Mesendoderm (in vitro differentiated cells): Measurements from ENCODE around the gene ABHD17B.
"Not testable (repeated sequence)": the region's sequence is repeated elsewhere in the genome, so short reads cannot be mapped to it uniquely, and the experiment has no call there.

ENCODE experiments used
- DNase-seq: peaks from one replicate; pipeline ENCODE4 v3.0.0; 2013
- H2AK5ac ChIP-seq: 2 replicates; pipeline ENCODE4 v1.6.1; 2013; ENCODE audit warnings: low read length, inconsistent platforms
- H2BK120ac ChIP-seq: 2 replicates; pipeline ENCODE4 v1.6.1; 2013; ENCODE audit warnings: low read depth, mild to moderate bottlenecking, low read length, moderate library complexity, mixed read lengths
- H2BK15ac ChIP-seq: replicated peaks from 2 replicates; pipeline ENCODE4 v1.6.1; 2013; ENCODE audit warnings: low read depth, mild to moderate bottlenecking, moderate library complexity
- H2BK5ac ChIP-seq: 2 replicates; pipeline ENCODE4 v1.6.1; 2013; ENCODE audit warnings: low read length, inconsistent platforms
- H3K18ac ChIP-seq: 2 replicates; pipeline ENCODE4 v1.6.1; 2013; ENCODE audit warnings: mild to moderate bottlenecking, low read length, mixed read lengths
- H3K23ac ChIP-seq: one replicate; pipeline ENCODE4 v1.6.1; 2013; ENCODE audit warnings: low read length
- H3K27ac ChIP-seq: 2 replicates; pipeline ENCODE4 v1.5.1; 2013; ENCODE audit warnings: low read depth, mild to moderate bottlenecking, inconsistent platforms, low read length, moderate library complexity
- H3K27me3 ChIP-seq: 2 replicates; pipeline ENCODE4 v1.6.1; 2013; ENCODE audit warnings: low read length, control low read depth, mild to moderate bottlenecking, inconsistent platforms; ENCODE audit not compliant: insufficient read depth, poor library complexity
- H3K36me3 ChIP-seq: 2 replicates; pipeline ENCODE4 v1.6.1; 2013; ENCODE audit warnings: low read length, inconsistent platforms; ENCODE audit not compliant: control insufficient read depth, insufficient read depth
- H3K4ac ChIP-seq: one replicate; pipeline ENCODE4 v1.6.1; 2013; ENCODE audit warnings: low read depth, mild to moderate bottlenecking, low read length, moderate library complexity
- H3K4me1 ChIP-seq: 2 replicates; pipeline ENCODE4 v1.6.1; 2013; ENCODE audit warnings: low read depth, low read length, inconsistent platforms; ENCODE audit not compliant: control insufficient read depth
- H3K4me2 ChIP-seq: 2 replicates; pipeline ENCODE4 v1.6.1; 2013; ENCODE audit warnings: low read length
- H3K4me3 ChIP-seq: 2 replicates; pipeline ENCODE4 v1.5.1; 2013; ENCODE audit warnings: mild to moderate bottlenecking, low read length
- H3K56ac ChIP-seq: one replicate; pipeline ENCODE4 v1.6.1; 2013; ENCODE audit warnings: low read length
- H3K79me1 ChIP-seq: 2 replicates; pipeline ENCODE4 v1.6.1; 2013; ENCODE audit warnings: low read length, inconsistent platforms
- H3K79me2 ChIP-seq: 2 replicates; pipeline ENCODE4 v1.6.1; 2013; ENCODE audit warnings: mild to moderate bottlenecking, low read length; ENCODE audit not compliant: control insufficient read depth, insufficient read depth
- H3K9ac ChIP-seq: 2 replicates; pipeline ENCODE4 v1.6.1; 2013; ENCODE audit warnings: low read length, inconsistent platforms
- H4K5ac ChIP-seq: one replicate; pipeline ENCODE4 v1.6.1; 2013; ENCODE audit warnings: low read length
- H4K8ac ChIP-seq: one replicate; pipeline ENCODE4 v1.6.1; 2013; ENCODE audit warnings: low read depth, mild to moderate bottlenecking, control low read depth, low read length, moderate library complexity
- WGBS: extraction: QIAGEN DNeasy Blood & Tissue Kit; methylation state at CpG from one replicate; pipeline ENCODE4 v1.1.7; 2013; ENCODE audit warnings: low lambda C conversion rate, missing lambda C conversion rate; ENCODE audit not compliant: insufficient coverage; ENCODE audit errors: extremely low coverage; 5-methylcytosine and 5-hydroxymethylcytosine counted together

ABHD17B gene

DNA sequence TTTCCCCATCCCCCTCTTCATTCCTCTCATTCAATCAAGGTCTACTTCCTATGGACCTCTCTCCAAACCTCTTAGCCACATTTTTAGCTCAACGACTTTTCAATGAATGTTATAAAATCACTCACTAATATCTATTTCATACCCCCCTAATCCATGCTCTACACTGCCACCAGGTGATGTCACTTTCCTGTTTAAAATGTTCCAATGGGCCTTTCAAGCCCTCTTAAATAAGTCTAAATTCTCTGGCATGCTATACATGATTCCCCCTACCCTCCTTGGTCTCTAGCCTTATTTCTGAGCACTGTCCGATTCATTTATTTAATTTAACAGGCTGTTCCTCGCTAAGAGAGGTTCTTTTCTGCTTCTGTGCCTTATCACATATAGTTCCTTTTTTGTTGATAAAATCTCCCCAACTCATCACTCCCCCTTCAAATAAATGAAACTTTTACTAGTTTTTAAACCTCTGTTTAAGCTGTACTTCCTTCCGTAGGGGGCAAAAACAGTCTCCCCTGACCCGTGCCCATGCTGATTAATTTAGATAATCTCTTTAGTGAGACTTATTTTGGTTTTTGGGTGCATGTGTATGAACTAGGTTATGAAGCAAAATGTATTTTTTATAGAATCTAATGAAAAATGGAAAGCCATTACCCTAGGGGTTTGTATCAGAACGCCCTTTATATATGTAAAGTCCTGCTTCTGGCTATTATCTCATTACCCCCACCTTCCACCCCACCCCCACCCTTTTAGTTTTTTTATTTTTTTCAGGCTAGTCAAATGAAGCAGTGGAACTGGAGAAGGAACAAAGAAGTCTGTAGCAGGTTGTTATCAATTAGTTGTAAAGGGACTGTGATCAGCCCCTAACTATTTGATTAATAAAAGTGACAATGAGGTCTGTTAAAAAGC is 9.0 kb downstream of the ABHD17B start:
- Histone ChIP-seq H2BK5ac (no peak overlapping the region), H3K4me3 (no peak overlapping the region), H2BK15ac (no peak overlapping the region), H3K4ac (no peak overlapping the region), H3K27me3 (no peaks in the 10 kb centered on the region), H3K27ac (no peak overlapping the region), H2BK120ac (no peak overlapping the region), H3K4me1 (peaks cover 2% of the 10 kb centered on the region), H3K79me1 (no peaks in the 10 kb centered on the region), H3K23ac (no peak overlapping the region), H3K56ac (no peak overlapping the region), H3K79me2 (peaks cover 74% of the 10 kb centered on the region), H3K4me2 (no peak overlapping the region), H4K5ac (no peak overlapping the region), H2AK5ac (no peak overlapping the region), H3K36me3 (no peaks in the 10 kb centered on the region), H4K8ac (no peak overlapping the region), H3K18ac (no peak overlapping the region), H3K9ac (peak overlapping the region; percentile 39)
- WGBS = 100% methylated on average over 1 of the region's 6 CpGs
- peak; percentile 16 for DNase-seq

DNA sequence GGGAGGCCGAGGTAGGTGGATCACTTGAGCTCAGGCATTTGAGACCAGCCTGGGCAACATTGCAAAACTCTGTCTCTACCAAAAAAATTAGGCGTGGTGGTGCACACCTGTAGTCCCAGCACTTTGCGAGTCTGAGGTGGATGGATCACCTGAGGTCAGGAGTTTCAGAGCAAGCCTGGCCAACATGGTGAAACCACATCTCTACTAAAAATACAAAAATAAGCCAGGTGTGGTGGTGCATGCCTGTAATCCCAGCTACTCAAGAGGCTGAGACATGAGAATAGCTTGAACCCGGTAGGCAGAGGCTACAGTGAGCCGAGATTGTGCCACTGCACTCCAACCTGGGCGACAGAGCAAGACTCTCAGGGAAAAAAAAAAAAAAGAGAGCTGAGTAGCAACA is 12.2 kb downstream of the ABHD17B start:
- not testable (repeated sequence) for H4K5ac ChIP-seq, H3K79me1 ChIP-seq, DNase-seq, H3K27me3 ChIP-seq, H2BK5ac ChIP-seq, H3K4me1 ChIP-seq, H3K36me3 ChIP-seq, H2BK15ac ChIP-seq, H3K4me2 ChIP-seq, H3K56ac ChIP-seq, H3K27ac ChIP-seq, H3K4ac ChIP-seq, H2BK120ac ChIP-seq, H3K4me3 ChIP-seq, H3K18ac ChIP-seq, H3K9ac ChIP-seq, H3K23ac ChIP-seq, H4K8ac ChIP-seq, H2AK5ac ChIP-seq
- WGBS = no CpG with 5 or more reads among the region's 6 CpGs
- H3K79me2 ChIP-seq = peaks cover 77% of the 10 kb centered on the region

DNA sequence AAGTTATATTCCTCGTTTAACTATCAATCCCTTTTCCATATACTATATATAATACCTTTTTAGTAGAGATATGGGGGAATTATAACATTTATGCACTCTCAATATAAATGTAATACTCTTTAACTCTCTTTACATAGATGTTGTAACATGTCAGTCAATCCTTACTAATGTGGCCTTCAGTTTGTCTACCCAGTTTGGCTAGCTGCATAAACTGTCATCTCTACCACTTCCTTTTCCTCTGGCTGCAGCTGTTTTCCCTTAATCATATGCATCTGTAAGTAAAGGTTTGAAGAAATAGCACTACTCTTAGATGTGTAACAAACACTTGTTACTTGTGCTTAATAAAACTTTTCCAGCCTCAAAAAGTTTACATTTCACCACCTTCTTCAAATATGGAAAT is 13.4 kb downstream of the ABHD17B start:
- DNase-seq = no peak
- H3K27ac ChIP-seq = no peak overlapping the region

DNA sequence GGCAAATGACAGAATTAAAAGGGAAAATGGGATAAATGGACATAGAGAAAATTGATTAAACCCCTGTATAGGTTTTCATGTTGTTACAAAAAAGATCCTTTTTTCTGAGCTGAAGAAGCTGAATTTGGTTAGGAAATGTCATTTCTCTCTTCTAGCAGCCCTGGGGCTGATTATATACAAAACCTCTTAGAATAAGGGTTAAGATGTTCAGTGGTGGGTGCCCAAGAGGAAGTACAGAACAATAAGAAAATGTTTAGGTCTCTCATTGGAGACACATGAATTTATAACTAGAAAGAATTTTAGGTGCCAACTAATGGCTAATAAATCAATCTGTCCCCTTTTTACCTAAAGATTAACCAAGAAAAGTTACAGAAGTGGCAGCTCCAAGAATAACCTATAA is 14.2 kb downstream of the ABHD17B start:
- H2BK5ac ChIP-seq = no peak overlapping the region
- H3K79me2 ChIP-seq = peaks cover 75% of the 10 kb centered on the region
- H4K5ac ChIP-seq = no peak overlapping the region
- H3K4me3 ChIP-seq = no peak overlapping the region
- no peak overlapping the region for H2BK15ac ChIP-seq
- no peak for DNase-seq
- H3K56ac ChIP-seq = no peak overlapping the region
- no peak overlapping the region for H3K9ac ChIP-seq
- no peaks in the 10 kb centered on the region for H3K36me3 ChIP-seq
- H2AK5ac ChIP-seq = no peak overlapping the region
- no peak overlapping the region for H3K27ac ChIP-seq
- H3K27me3 ChIP-seq = no peaks in the 10 kb centered on the region
- no peak overlapping the region for H3K4ac ChIP-seq
- no peak overlapping the region for H3K18ac ChIP-seq
- H4K8ac ChIP-seq = no peak overlapping the region
- peaks cover 2% of the 10 kb centered on the region for H3K4me1 ChIP-seq
- no peak overlapping the region for H3K23ac ChIP-seq
- H3K79me1 ChIP-seq = peaks cover 5% of the 10 kb centered on the region
- no peak overlapping the region for H2BK120ac ChIP-seq
- no peak overlapping the region for H3K4me2 ChIP-seq

More for the DNA sequence above, 13.4 kb downstream of the ABHD17B start:
- no peak overlapping the region for H3K56ac ChIP-seq
- H3K9ac ChIP-seq = no peak overlapping the region
- no peak overlapping the region for H2BK5ac ChIP-seq
- H2BK120ac ChIP-seq = no peak overlapping the region
- no peaks in the 10 kb centered on the region for H3K27me3 ChIP-seq
- H3K79me1 ChIP-seq = peaks cover 5% of the 10 kb centered on the region
- H3K36me3 ChIP-seq = no peaks in the 10 kb centered on the region
- no peak overlapping the region for H4K5ac ChIP-seq
- H3K4me3 ChIP-seq = no peak overlapping the region
- peaks cover 80% of the 10 kb centered on the region for H3K79me2 ChIP-seq
- H3K23ac ChIP-seq = no peak overlapping the region
- no CpG with 5 or more reads among the region's 1 CpG for WGBS
- H3K4me1 ChIP-seq = peaks cover 2% of the 10 kb centered on the region
- H3K18ac ChIP-seq = no peak overlapping the region
- no peak overlapping the region for H2AK5ac ChIP-seq
- H3K4me2 ChIP-seq = no peak overlapping the region
- H2BK15ac ChIP-seq = no peak overlapping the region
- H3K4ac ChIP-seq = no peak overlapping the region
- H4K8ac ChIP-seq = no peak overlapping the region

DNA sequence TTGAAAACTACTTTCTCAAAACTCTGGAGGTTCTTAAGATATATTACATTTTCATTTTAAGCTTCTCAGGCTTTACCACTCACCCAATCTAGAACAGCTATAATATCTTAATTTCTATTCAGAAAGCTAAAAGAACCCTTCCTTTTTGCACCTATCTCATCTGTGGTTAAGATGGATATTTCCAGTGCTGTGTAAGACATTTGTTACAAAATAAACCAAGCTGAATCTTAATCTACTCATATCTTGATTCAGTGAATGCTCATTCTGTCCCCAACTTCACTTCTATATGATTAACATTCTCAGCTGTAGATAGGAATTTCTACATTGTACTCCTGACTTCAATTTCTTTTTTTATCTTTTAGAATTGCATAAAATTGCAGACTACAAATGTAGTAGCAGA is 15.0 kb downstream of the ABHD17B start:
- Histone ChIP-seq H2BK15ac (no peak overlapping the region), H3K4me2 (no peak overlapping the region), H3K27ac (no peak overlapping the region)

DNA sequence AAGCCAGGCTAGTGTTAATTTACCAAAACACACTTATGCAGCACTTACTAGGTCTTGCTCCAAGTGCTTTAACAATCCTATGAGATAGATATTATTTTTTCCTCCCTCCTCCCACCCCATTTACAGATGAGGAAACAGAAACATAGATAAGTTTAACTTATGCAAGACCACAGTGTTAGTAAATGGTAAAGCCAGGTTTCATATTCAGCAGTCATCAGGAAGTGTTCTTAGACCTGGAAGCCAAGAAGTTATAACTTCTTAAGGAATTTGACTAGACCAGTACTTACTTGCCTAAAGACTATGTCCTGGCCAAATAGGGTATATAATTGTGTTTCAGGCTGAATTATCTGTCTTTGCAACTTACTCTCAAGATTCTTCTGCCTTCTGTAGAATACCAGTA is 15.9 kb downstream of the ABHD17B start:
- Histone ChIP-seq H3K56ac (no peak overlapping the region), H2BK15ac (no peak overlapping the region), H3K4me3 (no peak overlapping the region), H3K79me1 (peaks cover 5% of the 10 kb centered on the region), H3K27ac (no peak overlapping the region), H4K8ac (no peak overlapping the region), H3K18ac (no peak overlapping the region), H3K4me2 (no peak overlapping the region), H3K36me3 (no peaks in the 10 kb centered on the region), H3K4ac (no peak overlapping the region), H3K4me1 (no peaks in the 10 kb centered on the region), H3K79me2 (peaks cover 77% of the 10 kb centered on the region), H3K9ac (no peak overlapping the region), H3K23ac (no peak overlapping the region), H2AK5ac (no peak overlapping the region), H4K5ac (no peak overlapping the region), H2BK5ac (no peak overlapping the region), H2BK120ac (no peak overlapping the region), H3K27me3 (no peaks in the 10 kb centered on the region)
- DNase-seq = no peak

More for the DNA sequence above, 15.0 kb downstream of the ABHD17B start:
- H3K79me2 ChIP-seq = peaks cover 78% of the 10 kb centered on the region
- H3K79me1 ChIP-seq = peaks cover 5% of the 10 kb centered on the region
- H4K5ac ChIP-seq = no peak overlapping the region
- no peaks in the 10 kb centered on the region for H3K36me3 ChIP-seq
- H3K4ac ChIP-seq = no peak overlapping the region
- no peak overlapping the region for H3K56ac ChIP-seq
- H3K27me3 ChIP-seq = no peaks in the 10 kb centered on the region
- no peak for DNase-seq
- no peak overlapping the region for H2AK5ac ChIP-seq
- H2BK5ac ChIP-seq = no peak overlapping the region
- no peak overlapping the region for H3K9ac ChIP-seq
- H3K4me3 ChIP-seq = no peak overlapping the region
- H3K4me1 ChIP-seq = no peaks in the 10 kb centered on the region
- H4K8ac ChIP-seq = no peak overlapping the region
- H3K18ac ChIP-seq = no peak overlapping the region
- no peak overlapping the region for H2BK120ac ChIP-seq
- H3K23ac ChIP-seq = no peak overlapping the region
